H1 (cell line): ENCODE results near the gene LRRC28. TPM values are rescaled to one million over a fixed set of nuclear protein-coding genes. Genes with fewer than 3 reads are reported as not detected.

ENCODE experiments used
- BACH1 ChIP-seq: IDR thresholded peaks from 2 replicates; pipeline ENCODE4 v1.6.1; 2012; ENCODE audit warnings: low read length, improper control_type of control experiment
- CBX8 ChIP-seq: fragments of 300-800, 300-1000 bp; sonication (generic); IDR thresholded peaks from 2 replicates; pipeline ENCODE4 v1.7.1; 2016; ENCODE audit warnings: low read depth, low read length, borderline replicate concordance
- CHD7 ChIP-seq: fragments of 300-600 bp; sonication (generic); IDR thresholded peaks from 2 replicates; pipeline ENCODE4 v1.7.1; 2012; ENCODE audit warnings: low read length, moderate library complexity, mild to moderate bottlenecking, inconsistent platforms; ENCODE audit not compliant: insufficient replicate concordance
- HDAC2 ChIP-seq, 2 experiments: fragments of 300-600 bp in 1 of 2; sonication (generic) in 1 of 2; IDR thresholded peaks; 2 replicates each; pipeline ENCODE4 v1.6.1; 2011 to 2012; ENCODE audit warnings: low read depth in 2 of 2, low read length in 2 of 2, mild to moderate bottlenecking in 2 of 2, moderate library complexity in 2 of 2, borderline replicate concordance in 1 of 2, inconsistent platforms in 1 of 2
- HDAC6 ChIP-seq: IDR thresholded peaks from one replicate; pipeline ENCODE4 v1.7.1; 2012; ENCODE audit warnings: low read depth, mild to moderate bottlenecking, inconsistent platforms, low read length, moderate library complexity
- JUND ChIP-seq: IDR thresholded peaks from 2 replicates; pipeline ENCODE4 v1.6.1; 2011; ENCODE audit warnings: mild to moderate bottlenecking, improper control_type of control experiment, low read length
- POLR2AphosphoS5 ChIP-seq: IDR thresholded peaks from 2 replicates; pipeline ENCODE4 v1.6.1; 2011; ENCODE audit warnings: low read depth, low read length
- POU5F1 ChIP-seq: IDR thresholded peaks from 2 replicates; pipeline ENCODE4 v1.6.1; 2011; ENCODE audit warnings: low read depth, mild to moderate bottlenecking, low read length, moderate library complexity
- SIN3A ChIP-seq, 2 experiments: IDR thresholded peaks in 1 of 2; conservative IDR thresholded peaks in 1 of 2; 2 replicates each; pipeline ENCODE4 v1.6.1; 2011 to 2012; ENCODE audit warnings: low read length in 2 of 2, improper control_type of control experiment in 1 of 2, low read depth in 1 of 2, mild to moderate bottlenecking in 1 of 2
- polyA plus RNA-seq, 7 experiments: library from polyadenylated mRNA; depleted of rRNA in 3 of 7; stranded (reverse) in 5 of 7; unstranded in 2 of 7; fragments of >200 nt in 5 of 7; fragments of 200-250 nt in 2 of 7; gene quantifications; 1 replicate in 5 of 7; 2 replicates in 1 of 7; 4 replicates in 1 of 7; pipeline versions ENCODE4 v1.2.1 to v1.2.3, GENCODE V29; 2011 to 2013; ENCODE audit warnings: missing spikeins in 2 of 7, mixed read lengths in 2 of 7
- total RNA-seq: library from RNA; stranded (reverse); fragmentation: NEBNext Ultra II Directional; extraction: Animal tissue kit (Norgen Biotek cat#: 25700); gene quantifications from 2 replicates; pipeline ENCODE4 v1.2.1, GENCODE V29; 2021

Gene LRRC28
- total and polyA plus RNA-seq, 2 of the 8 experiments (the other 6 are each of a cell fraction or from before 2014, with no cell fraction given), result 20.2 to 23.3 TPM

- TF ChIP-seq CHD7 (no peak), POLR2AphosphoS5 (no peak), SIN3A (conservative IDR thresholded peaks at IDR 0.05 in 1 of 2, IDR thresholded peaks at IDR 0.05 in 1 of 2; ENCODE audit: low read depth in 1 of 2, low read length in 2 of 2) (no peak), HDAC2 (IDR thresholded peaks at IDR 0.05; ENCODE audit: borderline replicate concordance in 1 of 2, low read depth in 2 of 2, low read length in 2 of 2) (no peak), JUND (no peak), BACH1 (no peak), HDAC6 (no peak), CBX8 (no peak), POU5F1 (no peak)
- TF ChIP-seq, all 59 proteins: peak for 0
These were observed 70.2 kb downstream of the LRRC28 start (continued) for GRCh38 chr15:99321468-99321867.
